Tibial nerve (tissue), 3 donors: ENCODE results near the gene MALRD1.

Experiments used
- CTCF ChIP-seq, 5 experiments: fragments of 200-600 bp in 3 of 5; fragments of 450-650 bp in 2 of 5; sonication (generic) in 3 of 5; IDR thresholded peaks; one replicate each; pipeline ENCODE4 v1.5.1; 2016 to 2019; ENCODE audit warnings: antibody characterized with exemption in 5 of 5, mild to moderate bottlenecking in 3 of 5, moderate library complexity in 2 of 5
- POLR2A ChIP-seq, 2 donors: fragments of 450-650 bp; IDR thresholded peaks; one replicate each; pipeline ENCODE4 v1.6.1; 2017; ENCODE audit warnings: antibody characterized with exemption in 2 of 2, mild to moderate bottlenecking in 2 of 2, moderate library complexity in 2 of 2

DNA sequence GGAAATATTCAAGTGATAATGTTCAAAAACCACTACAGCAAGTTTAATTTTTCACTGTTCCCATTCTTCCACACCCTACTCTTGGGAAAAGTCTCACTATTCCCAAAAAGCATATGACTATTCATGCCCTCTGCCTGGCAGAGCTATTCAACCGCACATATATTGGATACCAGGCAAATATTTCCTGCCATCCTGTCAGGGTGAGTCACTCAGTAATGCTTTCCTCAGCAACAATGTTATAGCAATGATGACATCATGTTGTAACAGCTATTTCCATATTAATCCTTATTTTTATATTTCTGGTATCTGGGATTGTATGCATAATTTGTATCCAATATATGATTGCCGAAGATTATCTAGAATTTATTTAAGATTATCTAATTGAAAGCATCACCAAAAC, 653.6 kb downstream of the MALRD1 start:
- TF ChIP-seq CTCF (IDR thresholded peaks at IDR 0.05) (no peak), POLR2A (IDR thresholded peaks at IDR 0.05) (no peak)
